Raji (cell line): ENCODE results near the gene SCN3B.

Source experiments
- POLR2A ChIP-seq: IDR thresholded peaks from 2 replicates; pipeline ENCODE4 v1.6.1; 2011; ENCODE audit warnings: low read depth, low read length, control low read depth; ENCODE audit not compliant: insufficient read depth

Gene SCN3B

GRCh38 chr11:123677510-123677909 lies 23.1 kb upstream of the SCN3B start:
- no peak for TF ChIP-seq POLR2A

- TF ChIP-seq POLR2A: no peak
Observed at GRCh38 chr11:123674297-123674696, 19.9 kb upstream of the SCN3B start.

GRCh38 chr11:123672568-123672967 lies 18.1 kb upstream of the SCN3B start:
- no peak for TF ChIP-seq POLR2A

GRCh38 chr11:123671534-123671933 lies 17.1 kb upstream of the SCN3B start:
- no peak for TF ChIP-seq POLR2A

GRCh38 chr11:123670081-123670480 lies 15.7 kb upstream of the SCN3B start:
- no peak for TF ChIP-seq POLR2A

- TF ChIP-seq POLR2A: no peak
Observed at GRCh38 chr11:123665306-123665705, 10.9 kb upstream of the SCN3B start.

GRCh38 chr11:123659311-123659710 lies 4.9 kb upstream of the SCN3B start:
- no peak for TF ChIP-seq POLR2A

- TF ChIP-seq POLR2A: no peak
Observed at GRCh38 chr11:123653827-123654565, 428 bp downstream of the SCN3B start.

GRCh38 chr11:123653483-123653826 lies 969 bp downstream of the SCN3B start:
- TF ChIP-seq POLR2A: no peak

- no peak for TF ChIP-seq POLR2A
Observed at GRCh38 chr11:123652599-123652998, 1.8 kb downstream of the SCN3B start.

GRCh38 chr11:123650901-123651300 lies 3.5 kb downstream of the SCN3B start:
- no peak for TF ChIP-seq POLR2A

- TF ChIP-seq POLR2A: no peak
Observed at GRCh38 chr11:123645286-123645975, 9.0 kb downstream of the SCN3B start.

GRCh38 chr11:123642435-123642834 lies 12.0 kb downstream of the SCN3B start:
- TF ChIP-seq POLR2A: no peak

- TF ChIP-seq POLR2A: no peak
Observed at GRCh38 chr11:123641495-123641840, 13.0 kb downstream of the SCN3B start.

- no peak for TF ChIP-seq POLR2A
Observed at GRCh38 chr11:123640677-123641494, 13.5 kb downstream of the SCN3B start.

- TF ChIP-seq POLR2A: no peak
Observed at GRCh38 chr11:123640029-123640428, 14.4 kb downstream of the SCN3B start.
